ENCODE results near the gene RAC3. TPM values are rescaled to one million over a fixed set of nuclear protein-coding genes. Genes with fewer than 3 reads are reported as not detected.

Gene RAC3
- total RNA-seq, 4 donors from 2014 or later = 2.4 to 14.7 (median 5.4) TPM

DNA sequence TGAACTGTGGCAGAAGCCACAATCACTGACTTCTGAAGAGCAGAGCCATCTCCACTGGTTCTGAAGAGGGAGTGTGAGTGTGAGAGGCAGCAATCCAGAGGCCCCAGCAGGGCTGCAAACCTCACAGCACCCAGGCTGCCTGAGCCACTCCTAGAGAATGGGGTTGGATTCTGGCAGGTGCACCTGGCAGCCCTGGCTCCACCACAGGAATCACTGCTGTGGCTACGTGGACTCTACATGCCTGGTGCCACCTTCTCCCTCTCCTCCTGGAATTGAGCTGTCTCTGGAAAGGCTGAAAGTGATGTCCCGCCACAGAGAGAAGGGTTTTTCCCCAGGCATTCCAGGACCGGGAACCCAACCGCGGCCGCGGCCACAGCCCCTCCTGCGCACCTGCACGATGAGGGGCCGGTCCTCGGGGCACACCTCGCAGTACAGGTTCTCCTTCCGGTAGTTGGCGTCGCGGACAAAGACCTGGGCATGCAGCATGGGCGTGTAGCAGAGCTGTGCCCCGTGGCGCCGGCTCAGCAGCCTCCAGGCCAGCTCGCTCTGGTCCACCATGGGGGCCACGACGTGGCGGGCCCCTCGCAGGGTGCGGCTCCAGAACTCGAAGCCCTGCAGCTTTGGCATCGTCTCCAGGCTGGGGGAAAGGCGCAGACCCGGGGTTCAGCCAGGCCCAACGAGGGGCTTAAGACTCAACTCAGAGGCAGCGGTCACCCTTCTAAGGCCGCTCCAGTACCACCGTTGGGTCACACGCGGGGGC, 33.1 kb downstream of the RAC3 start:
- H3K4me3 ChIP-seq = peak overlapping the region; percentile 71 to 97 (median 86)
- WGBS, 2 donors = 45% methylated on average over 27 to 30 of the region's 36 CpGs
- H3K27me3 ChIP-seq = no peaks in the 10 kb centered on the region
- H3K27ac ChIP-seq = peak overlapping the region; percentile 72 to 93 (median 84)
- peaks cover 0 to 46% (median 15%) of the 10 kb centered on the region in 3 donors for H3K36me3 ChIP-seq
- H3K4me1 ChIP-seq = peaks cover 0 to 30% (median 14%) of the 10 kb centered on the region in 4 donors
- TF ChIP-seq, protein P1, sequence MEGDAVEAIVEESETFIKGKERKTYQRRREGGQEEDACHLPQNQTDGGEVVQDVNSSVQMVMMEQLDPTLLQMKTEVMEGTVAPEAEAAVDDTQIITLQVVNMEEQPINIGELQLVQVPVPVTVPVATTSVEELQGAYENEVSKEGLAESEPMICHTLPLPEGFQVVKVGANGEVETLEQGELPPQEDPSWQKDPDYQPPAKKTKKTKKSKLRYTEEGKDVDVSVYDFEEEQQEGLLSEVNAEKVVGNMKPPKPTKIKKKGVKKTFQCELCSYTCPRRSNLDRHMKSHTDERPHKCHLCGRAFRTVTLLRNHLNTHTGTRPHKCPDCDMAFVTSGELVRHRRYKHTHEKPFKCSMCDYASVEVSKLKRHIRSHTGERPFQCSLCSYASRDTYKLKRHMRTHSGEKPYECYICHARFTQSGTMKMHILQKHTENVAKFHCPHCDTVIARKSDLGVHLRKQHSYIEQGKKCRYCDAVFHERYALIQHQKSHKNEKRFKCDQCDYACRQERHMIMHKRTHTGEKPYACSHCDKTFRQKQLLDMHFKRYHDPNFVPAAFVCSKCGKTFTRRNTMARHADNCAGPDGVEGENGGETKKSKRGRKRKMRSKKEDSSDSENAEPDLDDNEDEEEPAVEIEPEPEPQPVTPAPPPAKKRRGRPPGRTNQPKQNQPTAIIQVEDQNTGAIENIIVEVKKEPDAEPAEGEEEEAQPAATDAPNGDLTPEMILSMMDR (IDR thresholded peaks at IDR 0.05) = no peak
- TF ChIP-seq POLR2A (IDR thresholded peaks at IDR 0.05) (no peak), EP300 (IDR thresholded peaks at IDR 0.05) (no peak)
- DNase-seq (ENCODE audit: low spot score in 2 of 2) = no peak
- no peaks in the 10 kb centered on the region for H3K9me3 ChIP-seq

DNA sequence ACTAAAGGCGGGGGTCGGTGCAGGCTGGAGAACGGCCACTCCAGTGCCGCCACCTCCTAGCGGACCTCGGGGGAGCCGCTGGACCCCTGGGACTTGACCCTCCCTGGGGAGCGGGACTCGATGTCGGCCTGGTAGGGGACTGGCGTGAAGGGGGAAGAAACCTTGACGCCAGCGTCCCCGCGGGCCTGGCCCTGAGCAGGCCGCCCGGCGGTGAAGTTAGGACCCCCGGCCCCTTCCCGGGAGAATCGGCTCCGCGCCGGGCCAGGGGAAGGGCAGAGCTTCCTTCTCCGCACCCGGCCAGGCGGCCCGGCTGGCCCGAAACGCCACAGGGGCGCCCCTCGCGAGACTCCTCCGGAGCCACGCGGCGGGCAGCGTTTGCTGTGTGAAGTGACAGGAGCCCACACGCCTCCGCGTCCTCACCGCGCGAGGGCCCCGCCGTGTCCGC, 33.7 kb downstream of the RAC3 start:
- Histone ChIP-seq H3K27ac (peak overlapping the region; percentile 72 to 93 (median 84)), H3K4me1 (peaks cover 0 to 30% (median 14%) of the 10 kb centered on the region in 4 donors), H3K9me3 (no peaks in the 10 kb centered on the region), H3K27me3 (no peaks in the 10 kb centered on the region), H3K4me3 (peak overlapping the region; percentile 71 to 97 (median 86)), H3K36me3 (peaks cover 0 to 40% (median 10%) of the 10 kb centered on the region in 3 donors)
- TF ChIP-seq, protein P1 (IDR thresholded peaks at IDR 0.05) = no peak
- TF ChIP-seq EP300 (IDR thresholded peaks at IDR 0.05) (no peak), POLR2A (IDR thresholded peaks at IDR 0.05) (no peak)
- no peak for DNase-seq (ENCODE audit: low spot score in 2 of 2)
- 0% methylated on average over 7 to 37 of the region's 47 CpGs for WGBS, 2 donors

DNA sequence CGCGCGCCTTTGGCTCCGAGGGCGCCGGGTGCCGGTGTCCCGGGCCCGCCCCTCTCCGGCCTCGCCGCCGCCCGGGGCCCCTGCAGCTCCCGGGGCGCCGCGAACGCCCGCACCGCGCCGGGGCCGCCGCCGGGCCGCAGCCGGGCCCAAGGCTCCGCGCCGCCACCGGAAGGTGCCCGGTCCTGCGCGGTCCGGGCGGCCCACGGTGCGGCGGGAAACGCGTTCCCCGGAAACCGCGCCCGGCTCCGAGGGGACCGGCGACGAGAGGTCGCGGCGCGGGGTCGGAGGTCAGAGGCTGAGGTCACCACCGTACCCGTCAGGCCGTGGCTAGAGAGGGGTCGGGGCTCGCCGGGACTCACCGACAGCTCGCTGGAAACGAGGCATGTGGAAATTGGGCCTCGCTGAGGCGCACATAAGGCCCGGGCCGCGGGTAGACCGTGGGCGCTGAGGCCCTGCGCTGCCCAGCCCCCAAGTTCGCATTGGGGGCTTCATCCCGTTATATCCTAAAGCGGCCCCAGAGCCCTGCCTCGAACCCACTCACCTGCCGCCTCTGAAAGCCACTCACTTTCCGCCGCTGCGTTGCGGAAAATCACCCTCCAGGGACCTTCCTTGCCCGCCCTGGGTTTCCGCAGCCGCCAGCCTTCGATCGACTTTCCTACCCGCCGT, 34.3 kb downstream of the RAC3 start, which contains the start of gene DUS1L:
TSS of gene DUS1L (minus strand) at position 167 of the 666 bp plus-strand sequence. CDS start 745 bp downstream, outside the sequence.
- peak within 1 kb of the TSS; percentile 72 to 95 (median 91) for H3K27ac ChIP-seq
- TF ChIP-seq EP300 (IDR thresholded peaks at IDR 0.05) (peak in 1 of 2 donors; percentile 82), POLR2A (IDR thresholded peaks at IDR 0.05) (peak in 1 of 2 donors; percentile 53)
- TF ChIP-seq, protein P1 (IDR thresholded peaks at IDR 0.05) = peak in 1 of 5 experiments; percentile 51
- H3K4me3 ChIP-seq = peak within 1 kb of the TSS; percentile 71 to 97 (median 86)
- peak in 1 of 2 donors; percentile 20 for DNase-seq (ENCODE audit: low spot score in 2 of 2)
- peaks cover 0 to 30% (median 14%) of the 10 kb centered on the region in 4 donors for H3K4me1 ChIP-seq
- H3K27me3 ChIP-seq = no peaks in the 10 kb centered on the region
- WGBS, 2 donors = 19 to 26% methylated on average over 33 to 54 of the region's 88 CpGs
- H3K36me3 ChIP-seq = peaks cover 0 to 35% (median 6%) of the 10 kb centered on the region in 3 donors
- H3K9me3 ChIP-seq = no peaks in the 10 kb centered on the region

DNA sequence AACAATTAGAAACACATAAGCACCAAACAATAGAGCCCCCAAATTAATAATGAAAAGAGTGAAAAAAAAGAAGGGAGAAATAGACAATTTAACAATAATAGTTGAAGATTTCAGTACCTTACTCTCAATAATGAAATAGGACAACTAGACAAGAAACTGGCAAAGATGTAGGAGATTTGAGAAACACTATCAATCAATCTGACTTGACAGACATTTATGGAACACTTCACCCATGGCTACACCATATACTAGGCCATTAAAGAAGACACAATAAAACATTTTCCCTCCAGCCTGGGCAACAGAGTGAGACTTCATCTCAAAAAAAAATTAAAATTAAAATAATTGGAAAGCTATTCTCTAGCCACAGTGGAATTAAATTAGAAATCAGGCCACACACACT, 39.1 kb downstream of the RAC3 start:
- H3K27me3 ChIP-seq = no peaks in the 10 kb centered on the region
- H3K9me3 ChIP-seq = no peaks in the 10 kb centered on the region

More for the DNA sequence above, 39.1 kb downstream of the RAC3 start:
- Histone ChIP-seq H3K4me3 (no peak overlapping the region), H3K27ac (no peak overlapping the region), H3K4me1 (peaks cover 0 to 9% (median 3%) of the 10 kb centered on the region in 4 donors), H3K36me3 (no peaks in the 10 kb centered on the region)
- no peak for DNase-seq (ENCODE audit: low spot score in 2 of 2)
- TF ChIP-seq, protein P1 (IDR thresholded peaks at IDR 0.05) = no peak
- TF ChIP-seq EP300 (IDR thresholded peaks at IDR 0.05) = no peak
- TF ChIP-seq POLR2A (IDR thresholded peaks at IDR 0.05) = no peak

Measured in tibial nerve (tissue), 4 donors.